ENCODE results near the gene SAMD14.

The SAMD14 gene

DNA sequence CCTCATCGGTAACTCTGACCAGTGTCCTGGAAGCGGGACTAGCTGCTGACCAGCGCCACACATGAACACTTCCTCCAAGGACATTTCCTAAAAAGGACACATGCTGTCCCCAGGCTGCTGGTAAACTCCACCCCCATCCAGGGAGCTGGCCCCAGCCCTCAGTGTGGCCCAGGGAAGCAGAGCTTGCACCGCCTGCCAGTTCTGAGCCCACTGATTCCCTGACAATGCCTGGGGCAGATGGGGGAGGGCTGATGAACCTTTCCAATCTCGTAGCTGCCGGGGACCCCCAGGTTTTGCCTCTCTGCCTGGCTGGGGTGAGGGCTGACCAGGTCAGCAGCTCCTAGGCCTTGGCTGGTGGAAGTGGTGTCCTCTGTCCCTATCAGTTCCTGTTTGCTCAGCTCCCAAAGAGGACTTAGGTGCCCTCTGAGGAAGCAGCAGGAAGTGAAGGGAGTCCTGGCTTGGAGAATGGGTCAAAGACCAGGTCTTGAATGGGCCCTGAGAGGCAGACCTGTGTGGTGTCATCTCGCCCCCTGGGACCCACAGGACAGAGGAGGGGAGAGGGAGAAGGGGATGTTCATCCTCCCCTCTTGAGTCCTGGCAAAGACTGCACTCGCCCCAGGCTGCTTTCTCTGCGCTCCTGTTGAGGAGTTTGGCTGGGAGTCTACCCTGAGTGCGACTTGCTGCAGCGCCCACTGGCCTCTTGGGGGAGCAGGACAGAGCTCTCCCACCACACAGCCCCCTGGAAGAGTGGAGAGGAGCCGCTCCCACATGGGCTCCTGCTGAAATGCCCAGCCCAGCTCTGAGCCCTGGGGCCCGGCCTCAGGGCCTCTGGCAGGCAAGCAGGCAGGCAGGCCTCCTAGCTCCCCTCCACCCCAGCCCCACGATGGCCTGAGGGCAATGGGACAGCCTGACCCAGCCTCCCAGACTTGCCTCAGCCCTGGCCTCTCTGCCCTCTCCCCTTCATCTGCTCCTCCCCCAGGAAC, 18.0 kb downstream of the SAMD14 start:
- peak in 3 of 4 experiments; percentile 28 to 35 (median 29) for DNase-seq

DNA sequence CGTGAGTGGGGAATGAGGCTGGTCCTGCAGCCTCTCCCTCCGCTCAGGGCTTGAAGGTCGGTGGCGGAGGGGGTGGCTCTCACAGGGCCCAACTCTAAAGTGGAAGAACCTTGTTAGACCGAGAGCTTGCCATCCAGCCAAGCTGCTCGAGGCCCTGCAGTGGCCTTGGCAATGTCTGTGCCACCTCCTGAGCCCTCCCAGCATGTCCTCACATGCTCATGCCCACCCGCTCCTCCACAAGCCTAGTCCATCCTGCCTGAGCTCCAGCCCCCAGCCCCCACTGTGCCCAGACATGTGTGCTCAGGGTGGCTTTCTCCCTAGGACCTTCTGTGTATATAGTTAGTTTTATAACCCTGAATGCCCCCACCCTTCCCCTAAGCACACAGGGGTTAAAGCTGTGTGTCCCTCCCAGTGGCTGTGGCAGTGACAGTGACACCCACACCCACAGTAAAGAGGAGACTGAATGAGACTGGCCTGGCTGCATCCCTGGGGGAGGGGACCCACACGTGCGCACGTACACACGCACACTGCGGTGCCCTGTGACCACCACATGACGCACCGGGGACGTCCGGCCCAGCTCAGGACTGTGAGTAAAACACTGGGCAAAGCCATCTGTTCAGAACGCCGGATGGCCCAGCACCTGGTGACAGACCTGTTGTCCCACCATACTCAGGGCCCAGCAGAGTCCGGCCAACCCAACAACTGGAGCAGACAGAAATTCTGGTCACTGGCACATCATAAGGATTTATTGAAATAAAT, 19.2 kb downstream of the SAMD14 start:
- no peak for DNase-seq

DNA sequence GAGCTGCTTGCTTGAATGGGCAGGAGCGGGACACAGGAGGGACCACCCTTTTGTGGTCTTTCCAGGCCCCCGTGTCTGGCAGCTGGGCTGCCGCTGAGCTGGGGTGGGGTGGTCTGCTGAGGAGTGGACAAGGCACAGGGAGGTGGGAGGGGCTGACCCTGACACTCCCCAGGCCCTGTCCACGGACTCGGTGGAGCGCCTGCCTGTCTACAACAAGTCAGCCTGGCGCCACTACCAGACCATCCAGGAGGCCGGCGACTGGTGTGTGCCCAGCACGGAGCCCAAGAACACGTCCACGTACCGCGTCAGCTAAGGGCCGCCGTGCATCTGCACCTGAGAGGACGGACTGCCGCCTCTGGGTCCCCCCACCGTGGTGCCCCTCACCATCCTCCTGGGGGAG, 20.2 kb downstream of the SAMD14 start:
- DNase-seq = no peak

DNA sequence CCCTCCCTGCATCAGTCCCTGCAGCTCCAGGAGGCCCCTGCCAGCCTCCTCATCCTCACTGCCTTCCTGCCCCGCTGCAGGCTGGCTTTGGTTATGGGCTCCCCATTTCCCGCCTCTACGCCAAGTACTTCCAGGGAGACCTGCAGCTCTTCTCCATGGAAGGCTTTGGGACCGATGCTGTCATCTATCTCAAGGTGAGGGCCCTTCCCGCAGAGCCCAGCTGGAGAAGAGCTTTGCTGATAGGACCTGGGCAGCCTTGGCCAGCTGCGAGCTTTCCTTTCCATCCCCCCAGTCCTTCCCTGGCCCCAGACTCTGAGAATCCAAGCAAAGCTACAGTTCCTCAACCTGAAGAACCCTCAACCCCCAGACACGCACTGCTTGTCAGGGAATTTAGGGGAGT, 20.8 kb downstream of the SAMD14 start:
- DNase-seq = no peak

DNA sequence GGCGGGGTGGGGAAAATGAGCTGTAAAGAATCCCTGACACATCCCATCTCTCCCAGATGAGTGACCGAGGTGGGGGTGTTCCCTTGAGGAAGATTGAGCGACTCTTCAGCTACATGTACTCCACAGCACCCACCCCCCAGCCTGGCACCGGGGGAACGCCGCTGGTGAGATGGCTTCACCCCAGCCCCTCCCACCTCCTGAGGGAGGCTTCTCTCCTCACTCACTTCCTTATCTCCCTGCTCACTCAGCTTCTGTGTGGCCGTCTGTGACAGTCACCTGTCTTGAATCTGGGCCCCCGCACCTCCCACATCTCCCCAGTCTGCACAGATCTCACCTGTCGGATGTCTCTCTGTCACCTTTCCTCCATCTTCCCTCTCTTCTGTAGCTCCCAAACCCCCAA, 21.4 kb downstream of the SAMD14 start:
- DNase-seq = no peak

DNA sequence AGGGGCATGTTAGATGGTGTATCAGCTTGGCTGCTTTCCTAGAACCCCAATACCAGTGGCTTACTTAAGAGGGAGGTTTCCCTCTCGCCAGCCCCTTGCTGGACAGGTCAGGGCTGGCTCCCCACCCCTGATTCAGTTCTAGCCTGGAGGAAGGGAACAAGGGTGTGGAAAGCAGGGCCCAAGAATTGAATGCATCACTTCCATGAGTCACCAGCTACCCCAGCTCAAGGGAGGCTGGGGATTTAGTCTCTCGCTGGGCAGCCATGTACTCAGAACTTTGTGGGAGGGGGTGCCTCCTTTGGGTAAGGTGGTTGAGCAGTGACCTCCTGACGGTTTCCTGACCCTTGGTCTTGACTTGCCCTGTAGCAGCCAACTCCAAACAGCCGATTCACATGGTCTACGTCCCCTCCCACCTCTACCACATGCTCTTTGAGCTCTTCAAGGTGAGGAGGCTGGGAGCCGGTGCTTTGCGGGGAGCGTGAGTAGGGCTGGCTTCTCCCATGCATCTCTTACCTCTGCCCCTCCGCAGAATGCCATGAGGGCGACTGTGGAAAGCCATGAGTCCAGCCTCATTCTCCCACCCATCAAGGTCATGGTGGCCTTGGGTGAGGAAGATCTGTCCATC, 22.1 kb downstream of the SAMD14 start:
- DNase-seq = no peak

DNA sequence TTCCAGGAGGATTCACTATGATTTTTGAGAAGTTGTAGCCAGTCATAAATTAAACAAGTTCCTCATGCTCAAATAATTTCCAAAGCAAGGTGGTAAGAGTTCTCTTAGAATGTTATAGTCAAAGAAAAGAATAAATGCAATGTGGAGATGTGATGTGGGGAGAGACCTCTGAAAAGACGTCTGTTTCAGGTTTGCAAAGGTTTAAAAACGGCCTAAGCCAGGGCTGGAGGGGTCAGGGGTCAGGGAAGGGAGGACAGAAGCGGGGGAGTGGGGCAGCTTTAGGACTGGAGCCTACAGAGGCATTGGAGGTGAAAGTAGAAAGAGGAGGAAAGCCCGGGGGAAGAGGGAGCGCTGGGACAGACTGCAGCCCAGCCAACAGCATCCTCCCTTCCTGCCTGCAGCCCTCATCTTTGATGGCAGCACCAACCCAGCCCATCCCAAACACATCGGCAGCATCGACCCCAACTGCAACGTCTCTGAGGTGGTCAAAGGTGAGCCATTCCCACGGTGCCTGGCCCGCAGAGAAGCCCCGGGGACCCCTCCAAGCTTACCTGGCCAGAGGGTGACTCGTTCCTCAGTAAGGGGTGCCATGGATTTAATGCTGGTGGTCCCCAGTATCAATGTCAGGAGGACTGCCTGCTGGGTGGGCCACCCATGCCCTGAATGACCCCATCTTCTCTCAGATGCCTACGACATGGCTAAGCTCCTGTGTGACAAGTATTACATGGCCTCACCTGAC, 23.4 kb downstream of the SAMD14 start:
- DNase-seq = no peak

DNA sequence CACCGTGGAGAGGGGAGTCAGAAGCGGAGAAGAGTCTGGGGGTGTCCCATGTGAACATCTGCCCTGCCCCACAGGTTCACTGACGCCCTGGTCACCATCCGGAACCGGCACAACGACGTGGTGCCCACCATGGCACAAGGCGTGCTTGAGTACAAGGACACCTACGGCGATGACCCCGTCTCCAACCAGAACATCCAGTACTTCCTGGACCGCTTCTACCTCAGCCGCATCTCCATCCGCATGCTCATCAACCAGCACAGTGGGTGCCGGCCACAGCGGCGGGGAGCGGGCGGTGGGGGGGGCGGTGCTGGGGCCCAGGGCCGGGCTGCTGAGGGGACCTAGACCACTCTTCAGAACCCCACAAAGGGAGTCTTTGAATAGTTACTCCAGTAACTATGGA, 24.1 kb downstream of the SAMD14 start:
- no peak for DNase-seq

DNA sequence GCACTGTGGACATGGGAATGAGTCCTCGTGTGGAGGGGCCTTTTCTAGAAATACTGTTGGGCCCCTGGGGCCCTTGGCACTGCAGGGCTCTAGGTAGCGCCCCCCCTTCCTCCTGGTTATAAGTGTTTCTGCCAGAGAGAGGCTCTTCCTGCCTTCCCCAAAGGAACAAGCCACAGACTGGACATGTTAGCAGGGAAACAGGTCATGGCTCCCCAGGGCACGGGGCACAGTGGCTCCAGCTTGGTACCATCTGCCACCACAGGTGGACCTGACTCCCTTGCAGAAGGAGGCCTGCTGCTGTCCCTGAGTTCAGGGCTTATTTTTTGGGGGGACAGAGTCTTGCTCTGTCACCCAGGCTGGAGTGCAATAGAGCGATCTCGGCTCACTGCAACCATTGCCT, 26.0 kb downstream of the SAMD14 start:
- no peak for DNase-seq

DNA sequence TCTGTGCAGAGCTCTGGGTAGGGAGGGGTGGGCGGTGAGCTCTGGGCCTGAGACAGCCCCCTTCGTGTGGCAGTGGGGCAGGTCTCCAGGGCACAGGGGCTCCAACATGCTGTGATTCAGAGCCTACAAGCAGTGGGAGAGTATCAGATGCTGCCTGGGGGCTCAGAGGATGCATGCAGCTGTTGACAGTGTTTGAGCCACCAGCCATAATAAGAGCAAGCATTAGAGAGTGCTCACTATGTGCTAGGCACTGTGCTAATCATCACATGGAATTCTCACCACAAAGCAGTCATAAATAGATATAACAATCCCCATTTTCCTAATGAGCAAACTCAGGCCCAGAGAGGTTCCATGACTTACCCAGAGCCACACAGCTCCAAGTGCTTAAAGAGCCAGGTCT, 26.7 kb downstream of the SAMD14 start:
- DNase-seq = no peak

DNA sequence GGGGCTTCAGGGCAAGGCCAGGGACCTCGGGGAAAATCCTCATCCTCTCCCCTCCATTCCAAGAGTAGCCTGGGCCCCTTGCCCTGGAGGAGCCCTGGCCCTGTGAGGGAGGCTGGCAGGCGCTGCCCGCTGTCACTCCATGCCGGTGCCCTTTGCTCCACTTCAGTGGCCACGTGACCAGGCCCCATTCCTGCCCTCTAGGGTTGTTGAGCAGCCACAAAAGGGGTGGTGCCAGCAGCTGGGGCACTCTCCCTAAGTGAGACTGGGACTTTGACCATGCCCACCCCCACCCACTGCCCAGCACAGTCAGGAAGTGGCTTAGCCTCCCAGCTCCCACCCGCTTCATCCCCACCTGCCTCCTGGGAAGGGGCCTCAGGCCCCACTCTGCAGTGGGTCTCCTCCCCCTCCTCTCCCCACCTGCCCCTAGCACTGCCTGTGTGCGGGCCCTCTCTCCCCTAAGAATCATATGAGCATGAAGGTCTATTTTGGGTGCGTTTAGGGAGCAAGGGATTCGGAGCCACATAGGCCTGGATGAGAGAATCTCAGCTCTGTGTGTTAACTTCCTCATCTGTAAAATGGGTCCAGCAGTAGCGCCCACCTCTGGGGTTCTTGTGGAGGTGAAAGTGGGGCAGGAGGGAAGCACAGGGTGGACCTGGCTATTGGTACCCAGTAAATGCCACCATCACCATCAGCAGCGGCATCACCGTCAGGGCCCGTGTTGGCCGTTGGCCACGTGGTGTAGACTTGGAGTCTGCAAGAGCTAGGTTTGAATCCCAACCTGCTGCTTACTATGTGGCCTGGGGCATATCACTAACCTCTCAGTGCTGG, 27.6 kb downstream of the SAMD14 start:
- no peak for DNase-seq

DNA sequence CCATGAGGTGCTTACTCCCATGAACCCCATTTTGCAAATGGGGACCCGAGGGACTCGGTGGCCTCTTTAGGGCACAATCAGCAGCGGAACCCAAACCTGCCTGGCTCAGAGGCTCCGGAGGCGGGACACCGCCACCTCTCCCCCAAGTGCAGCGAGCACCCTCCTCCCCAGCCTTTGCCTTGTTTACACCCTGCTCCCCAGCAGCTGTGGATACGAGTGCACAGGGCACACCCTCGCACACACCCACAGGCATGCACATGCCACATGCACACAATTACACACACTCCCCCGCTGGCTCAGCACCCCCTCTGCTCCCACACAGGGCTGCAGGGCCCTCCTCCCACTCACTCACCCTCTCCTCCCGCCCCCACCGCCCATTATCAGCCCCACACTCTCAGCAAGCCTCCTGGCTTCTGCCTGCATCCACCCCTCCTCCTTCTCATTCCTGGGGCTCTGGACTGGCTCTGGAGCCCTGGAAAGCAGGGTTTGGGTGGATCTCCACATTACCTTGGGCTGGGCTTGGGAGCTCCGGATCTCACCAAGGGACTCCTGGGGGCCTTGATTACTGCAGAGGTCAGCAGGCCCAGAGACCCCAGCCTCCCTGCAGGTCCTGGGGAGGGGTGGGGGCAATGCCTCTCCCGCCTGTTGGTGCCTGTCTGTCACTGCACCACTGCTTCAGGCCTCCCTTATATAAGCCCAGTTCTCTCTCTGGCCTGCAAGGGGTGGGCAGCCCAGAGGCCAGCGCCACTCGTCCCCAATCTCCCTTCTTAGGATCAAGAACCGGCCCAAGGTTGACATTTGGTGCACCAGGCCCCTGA, 28.4 kb downstream of the SAMD14 start:
- no peak for DNase-seq

DNA sequence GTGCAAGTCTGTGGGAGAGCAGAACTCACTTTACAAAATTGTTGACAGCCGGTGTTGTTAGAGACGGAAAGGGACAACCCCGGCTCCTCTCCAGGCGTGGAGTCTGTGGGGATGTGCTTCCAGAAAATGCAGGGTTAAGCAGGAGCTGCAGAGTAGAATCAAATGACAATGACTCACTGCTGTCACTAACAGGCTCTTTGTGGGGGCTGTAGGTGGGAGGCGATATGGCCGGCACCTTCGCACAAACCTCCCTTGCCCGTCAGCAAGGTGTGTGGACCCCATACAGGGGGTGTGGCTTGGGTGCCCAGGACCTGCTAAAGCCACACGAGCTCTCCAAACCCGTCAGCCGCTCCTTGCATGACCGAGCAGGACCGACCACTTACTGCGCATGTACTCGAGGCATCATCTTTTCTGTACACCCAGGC, 29.0 kb downstream of the SAMD14 start:
- no peak for DNase-seq

DNA sequence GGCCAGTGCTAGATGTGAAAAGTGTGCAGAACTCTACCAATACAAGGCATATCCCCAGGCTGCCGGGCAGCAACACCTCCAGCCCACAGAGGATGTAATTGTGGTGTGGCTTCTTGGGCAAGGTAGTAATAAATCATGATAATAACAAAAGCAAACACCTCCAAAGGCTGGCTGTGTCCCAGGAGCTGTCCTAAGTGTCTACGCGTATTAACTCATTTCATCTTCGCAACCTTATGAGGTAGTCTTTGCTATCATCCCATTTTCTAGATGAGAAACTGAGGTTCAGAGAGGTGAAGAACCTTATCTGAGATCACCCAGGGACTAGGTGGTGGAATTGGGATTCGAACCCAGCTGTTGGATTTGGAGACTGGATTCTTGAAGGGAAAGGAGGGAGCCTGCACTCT, 29.5 kb downstream of the SAMD14 start:
- DNase-seq = no peak

DNA sequence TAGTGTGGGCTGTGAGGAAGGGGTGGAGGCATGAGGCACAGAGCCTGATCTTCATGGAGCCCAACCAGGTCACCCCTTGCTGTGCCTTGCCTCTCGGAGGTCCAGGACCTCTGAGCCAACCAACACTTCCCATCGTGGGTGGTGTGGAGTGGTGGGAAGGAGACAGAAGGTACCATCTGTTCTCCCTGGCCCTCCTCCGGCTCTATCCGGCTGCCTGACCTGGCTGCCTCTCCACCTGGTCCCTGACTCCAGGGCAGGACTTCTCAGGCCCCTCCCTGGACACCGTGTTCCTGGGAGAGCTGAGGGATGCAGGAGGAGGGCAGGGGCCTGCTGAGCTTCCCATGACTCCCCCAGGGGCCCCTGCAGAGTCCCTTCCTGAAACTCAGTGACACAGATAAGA, 31.0 kb downstream of the SAMD14 start:
- DNase-seq = no peak

DNA sequence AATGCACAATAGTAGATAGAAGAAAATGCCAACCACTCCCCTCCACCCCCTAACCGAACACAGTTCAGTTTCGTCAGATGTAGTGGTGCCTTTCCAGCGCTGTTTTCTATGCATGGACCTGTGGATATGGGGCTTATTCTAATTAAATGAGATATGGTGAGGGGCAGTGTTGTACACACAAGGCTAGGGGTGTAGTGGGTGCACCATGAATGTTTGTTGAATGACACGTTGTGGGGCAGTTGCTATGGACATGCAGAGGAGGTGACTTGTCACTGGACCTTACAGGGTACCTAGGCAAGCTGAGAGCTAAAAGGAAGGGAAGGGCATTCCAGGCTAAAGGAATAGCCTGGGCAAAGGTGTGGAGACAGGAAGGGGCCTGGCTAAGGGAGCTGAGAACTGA, 31.4 kb downstream of the SAMD14 start:
- DNase-seq = no peak

DNA sequence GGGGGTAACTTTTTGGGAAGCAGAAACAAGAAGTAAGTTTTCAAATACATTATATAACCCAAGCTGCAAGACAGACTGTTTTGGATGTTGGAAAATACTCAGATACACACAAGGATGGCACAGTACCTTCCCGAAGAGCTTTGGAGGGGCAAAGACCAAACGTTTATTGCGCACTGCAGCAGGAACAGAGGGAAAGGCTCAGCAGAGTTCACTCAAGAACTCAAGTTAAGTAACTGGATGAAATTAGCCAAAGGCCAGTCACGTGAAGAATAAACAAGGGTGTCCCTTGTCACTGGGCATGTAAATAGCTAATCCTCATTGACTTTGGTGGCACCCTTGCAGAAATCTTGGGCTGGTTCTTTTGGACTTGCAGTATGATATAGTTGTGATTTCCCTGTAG, 32.0 kb downstream of the SAMD14 start:
- DNase-seq = no peak

DNA sequence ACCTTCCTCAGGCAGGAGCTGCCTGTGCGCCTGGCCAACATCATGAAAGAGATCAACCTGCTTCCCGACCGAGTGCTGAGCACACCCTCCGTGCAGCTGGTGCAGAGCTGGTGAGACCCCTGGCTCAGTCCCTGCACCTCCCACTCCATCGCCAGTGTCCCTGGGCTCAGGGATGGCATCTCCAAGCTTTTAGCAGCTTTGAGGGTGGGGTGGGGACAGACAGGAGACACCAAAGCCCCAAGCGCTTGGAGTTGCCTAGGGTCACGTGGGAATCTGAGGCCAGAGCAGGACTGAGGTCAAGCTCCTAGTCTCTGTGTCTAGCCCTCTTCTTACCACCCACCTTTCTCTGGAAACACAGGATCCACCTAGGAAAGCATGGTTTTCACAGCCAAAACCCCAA, 32.5 kb downstream of the SAMD14 start:
- no peak for DNase-seq

DNA sequence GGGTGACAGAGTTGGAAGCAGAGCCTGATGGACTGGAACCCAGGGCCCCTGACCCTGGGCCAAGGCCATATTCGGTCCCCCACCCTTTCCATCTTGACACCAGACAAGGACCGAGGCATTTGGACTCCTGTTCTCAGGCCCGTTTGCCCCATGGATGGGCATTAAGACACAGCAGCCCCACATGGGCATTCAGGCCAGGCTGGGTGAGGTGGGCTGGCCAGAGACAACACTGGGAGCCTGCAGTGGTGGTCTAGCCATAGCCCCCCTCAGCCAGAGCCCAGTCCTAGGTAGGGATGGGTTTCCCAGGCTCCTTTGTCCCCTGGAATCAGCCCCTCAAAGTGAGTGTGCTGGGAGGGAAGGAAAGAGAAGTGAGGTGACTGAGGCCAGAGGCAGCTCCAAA, 33.2 kb downstream of the SAMD14 start:
- no peak for DNase-seq

DNA sequence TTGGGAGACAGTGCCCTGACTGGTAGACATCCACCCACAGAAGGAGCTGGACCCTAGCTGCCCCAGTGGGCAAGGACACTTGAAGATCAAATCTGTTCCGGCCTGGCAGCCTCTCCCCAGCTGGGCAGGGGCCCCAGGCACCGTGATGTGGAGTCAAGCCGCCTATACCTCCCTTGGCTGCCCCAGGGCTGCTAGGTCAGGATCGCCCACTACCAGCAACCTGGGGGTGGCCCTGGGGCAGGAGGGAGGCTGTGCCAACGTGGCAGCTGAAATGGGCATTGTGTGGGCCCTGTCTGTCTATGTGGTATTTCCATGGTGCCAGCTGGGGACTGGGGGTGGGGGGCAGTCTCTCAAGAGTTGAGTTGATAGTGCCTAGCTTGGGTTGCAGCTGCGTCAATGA, 33.9 kb downstream of the SAMD14 start:
- no peak for DNase-seq

DNA sequence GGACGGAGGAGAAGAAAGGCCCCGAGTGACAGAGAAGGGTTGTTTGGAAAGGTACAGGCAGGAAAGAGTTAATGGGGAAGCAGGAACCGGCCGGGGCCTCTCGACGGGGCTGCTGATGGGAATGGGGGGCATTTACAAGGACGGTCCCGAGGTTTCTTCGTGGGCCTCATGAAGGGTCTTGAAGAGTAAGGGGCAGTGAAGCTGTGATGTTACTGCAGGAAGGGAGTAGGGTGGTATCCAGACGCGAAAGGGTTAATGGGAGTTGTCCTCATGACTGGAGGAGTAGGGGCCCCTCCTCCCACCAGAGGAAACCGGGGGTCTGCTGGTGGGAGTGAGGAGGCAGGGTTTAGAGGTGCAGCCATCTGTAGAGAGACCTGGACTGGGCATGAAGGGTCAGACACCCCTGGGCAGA, 34.3 kb downstream of the SAMD14 start:
- no peak for DNase-seq

All from suppressor macrophage (primary cell).